ENCODE data around the gene NT5DC3.

Gene NT5DC3

DNA sequence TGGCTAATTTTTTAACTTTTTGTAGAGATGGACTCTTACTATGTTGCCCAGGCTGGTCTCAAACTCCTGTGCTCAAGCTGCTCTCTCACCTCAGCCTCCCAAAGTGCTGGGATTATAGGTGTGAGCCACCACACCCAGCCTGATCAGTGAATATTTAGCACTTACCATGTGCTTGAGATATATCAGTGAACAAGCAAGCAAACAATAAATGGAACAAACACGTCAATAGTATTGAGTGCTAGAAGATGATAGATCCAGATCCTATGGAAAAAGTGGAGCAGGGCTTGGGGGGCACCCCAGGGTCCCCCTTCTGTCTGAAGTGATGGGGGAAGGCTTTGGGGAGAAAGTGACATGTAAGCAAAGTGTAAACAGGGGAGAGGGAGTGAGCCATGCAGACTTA, 83.8 kb downstream of the NT5DC3 start:
- TF ChIP-seq GATA2 (IDR thresholded peaks at IDR 0.05; ENCODE audit: low read depth, low read length) (no peak), GATA3 (IDR thresholded peaks at IDR 0.05; ENCODE audit: low read depth, low read length) (no peak)

DNA sequence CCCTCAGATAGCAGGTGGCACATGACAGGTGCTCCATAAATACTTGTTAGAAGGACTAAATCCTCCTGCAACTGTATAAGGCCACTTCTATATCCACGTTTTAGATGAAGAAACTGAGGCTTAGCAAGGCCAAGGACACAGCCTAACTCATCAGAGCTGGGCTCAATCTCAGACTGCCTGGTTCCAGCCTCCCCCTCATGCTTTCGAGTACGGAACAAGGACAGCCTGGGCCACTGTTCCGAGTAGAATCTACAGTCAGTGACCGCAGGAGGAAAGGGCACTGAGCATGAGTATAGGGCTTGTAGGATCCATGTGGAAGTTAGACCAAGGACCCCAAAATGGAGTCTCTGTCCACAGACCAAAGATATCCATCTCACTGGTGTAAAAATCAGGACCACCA, 84.6 kb downstream of the NT5DC3 start:
- TF ChIP-seq GATA2 (IDR thresholded peaks at IDR 0.05; ENCODE audit: low read depth, low read length), result no peak
- TF ChIP-seq GATA3 (IDR thresholded peaks at IDR 0.05; ENCODE audit: low read depth, low read length), result no peak

DNA sequence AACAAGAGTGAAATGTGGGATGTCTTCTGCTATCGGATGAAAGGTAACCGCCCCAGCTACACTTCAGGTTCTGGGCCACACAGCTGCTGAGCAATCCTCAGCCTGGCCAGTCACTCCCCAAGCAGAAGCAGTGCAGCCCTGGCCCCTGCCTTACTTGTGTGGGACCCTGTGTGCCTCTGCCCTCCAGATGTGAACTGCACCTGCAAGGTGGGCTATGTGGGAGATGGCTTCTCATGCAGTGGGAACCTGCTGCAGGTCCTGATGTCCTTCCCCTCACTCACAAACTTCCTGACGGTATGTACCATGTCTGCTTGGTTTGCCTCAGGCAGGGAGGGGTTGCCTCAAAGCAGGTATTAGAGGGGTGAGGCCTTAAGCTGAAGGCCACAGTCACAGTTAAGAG, 85.6 kb downstream of the NT5DC3 start:
- TF ChIP-seq GATA3 (IDR thresholded peaks at IDR 0.05; ENCODE audit: low read depth, low read length) (no peak), GATA2 (IDR thresholded peaks at IDR 0.05; ENCODE audit: low read depth, low read length) (no peak)

DNA sequence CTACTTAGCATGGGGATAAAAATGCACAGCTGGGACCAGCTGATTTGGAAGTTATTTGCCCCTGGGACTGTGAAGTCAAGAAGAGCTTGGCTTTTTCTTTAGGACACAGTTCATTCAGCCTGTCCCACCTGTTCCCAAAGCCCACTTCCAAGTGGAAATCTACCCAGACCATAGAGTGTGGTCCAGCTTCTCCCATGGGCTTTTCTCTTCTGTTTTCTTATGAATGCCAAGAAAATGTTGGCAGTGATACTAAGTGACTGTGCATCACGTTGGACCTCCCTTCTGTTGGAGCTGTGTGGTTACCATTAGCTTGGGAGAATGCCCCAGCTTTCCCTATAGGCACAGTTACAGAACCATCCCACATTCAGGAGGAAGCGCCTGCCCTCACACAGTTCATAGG, 89.4 kb downstream of the NT5DC3 start:
- TF ChIP-seq GATA2 (IDR thresholded peaks at IDR 0.05; ENCODE audit: low read depth, low read length) (no peak), GATA3 (IDR thresholded peaks at IDR 0.05; ENCODE audit: low read depth, low read length) (no peak)

DNA sequence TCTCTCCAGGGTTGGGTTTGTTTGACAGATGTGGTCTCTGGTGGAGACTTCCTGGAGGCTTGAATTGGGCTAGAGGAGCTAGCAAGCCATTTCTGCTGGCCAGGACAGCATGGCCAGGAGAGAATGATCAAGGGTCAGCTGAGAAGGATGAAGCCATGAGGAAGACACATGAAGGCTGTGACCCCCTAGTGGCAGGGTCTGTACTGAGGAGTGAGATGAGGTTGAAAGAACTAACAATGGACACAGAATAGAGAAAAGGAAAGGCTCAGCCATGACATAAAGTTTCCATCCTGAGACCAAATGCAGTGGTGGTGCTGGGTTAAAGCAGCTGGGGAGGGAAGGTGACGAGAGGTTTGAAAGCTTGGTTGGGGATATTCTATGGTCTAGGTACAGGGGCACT, 89.9 kb downstream of the NT5DC3 start:
- TF ChIP-seq GATA3 (IDR thresholded peaks at IDR 0.05; ENCODE audit: low read depth, low read length) (no peak), GATA2 (IDR thresholded peaks at IDR 0.05; ENCODE audit: low read depth, low read length) (no peak)

DNA sequence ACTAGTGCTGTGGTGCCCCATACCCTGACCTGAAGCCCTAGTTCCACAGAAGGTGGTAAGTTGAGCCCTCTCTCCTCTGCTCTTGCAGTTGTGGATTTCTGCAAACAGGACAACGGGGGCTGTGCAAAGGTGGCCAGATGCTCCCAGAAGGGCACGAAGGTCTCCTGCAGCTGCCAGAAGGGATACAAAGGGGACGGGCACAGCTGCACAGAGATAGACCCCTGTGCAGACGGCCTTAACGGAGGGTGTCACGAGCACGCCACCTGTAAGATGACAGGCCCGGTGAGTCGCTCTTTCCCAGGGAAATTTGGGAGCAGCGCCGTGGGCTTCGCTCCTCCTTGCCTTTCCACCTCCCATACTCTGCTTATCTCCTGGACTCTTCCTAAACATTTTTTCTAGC, 92.2 kb downstream of the NT5DC3 start:
- TF ChIP-seq GATA2 (IDR thresholded peaks at IDR 0.05; ENCODE audit: low read depth, low read length) (no peak), GATA3 (IDR thresholded peaks at IDR 0.05; ENCODE audit: low read depth, low read length) (no peak)

DNA sequence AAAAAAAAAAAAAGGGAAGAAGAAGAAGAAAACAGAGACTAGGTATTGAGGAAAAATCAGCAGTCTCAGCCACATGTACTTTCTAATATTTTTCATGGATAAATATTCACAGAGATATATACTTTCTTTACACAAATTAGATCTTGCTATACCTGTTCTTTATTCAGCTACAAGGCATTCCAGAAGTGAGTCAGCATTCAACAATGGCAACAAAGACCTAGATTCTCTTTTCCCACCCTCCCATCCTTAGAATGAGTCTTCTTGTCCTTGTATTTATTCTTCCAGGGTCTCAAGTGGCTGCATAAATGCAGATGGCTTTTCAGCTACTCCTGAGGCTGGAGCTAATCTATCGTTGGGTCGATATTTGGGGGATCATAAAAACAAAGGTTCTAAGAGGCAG, 93.0 kb downstream of the NT5DC3 start:
- no peak for TF ChIP-seq GATA2 (IDR thresholded peaks at IDR 0.05; ENCODE audit: low read depth, low read length)
- no peak for TF ChIP-seq GATA3 (IDR thresholded peaks at IDR 0.05; ENCODE audit: low read depth, low read length)

DNA sequence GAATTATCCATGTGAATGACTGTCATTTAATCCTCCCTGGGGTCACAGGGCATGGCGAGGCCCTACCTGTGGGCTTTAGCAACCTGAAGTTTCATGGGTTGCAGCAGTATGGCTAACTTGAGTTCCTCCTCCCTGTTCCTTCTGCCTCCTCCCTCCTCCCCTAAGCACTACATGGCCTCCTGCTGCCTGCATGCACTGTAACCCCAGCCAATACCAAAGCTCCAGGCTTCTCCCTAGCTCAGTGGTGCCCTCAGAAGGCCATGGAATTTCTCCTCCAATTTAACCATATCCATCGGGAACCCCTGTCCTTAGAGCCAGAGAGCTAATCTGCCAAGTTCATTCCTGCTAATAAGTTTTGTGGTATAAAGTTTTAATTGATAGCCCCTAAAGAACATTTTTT, 95.1 kb downstream of the NT5DC3 start:
- no peak for TF ChIP-seq GATA2 (IDR thresholded peaks at IDR 0.05; ENCODE audit: low read depth, low read length)
- TF ChIP-seq GATA3 (IDR thresholded peaks at IDR 0.05; ENCODE audit: low read depth, low read length), result no peak

DNA sequence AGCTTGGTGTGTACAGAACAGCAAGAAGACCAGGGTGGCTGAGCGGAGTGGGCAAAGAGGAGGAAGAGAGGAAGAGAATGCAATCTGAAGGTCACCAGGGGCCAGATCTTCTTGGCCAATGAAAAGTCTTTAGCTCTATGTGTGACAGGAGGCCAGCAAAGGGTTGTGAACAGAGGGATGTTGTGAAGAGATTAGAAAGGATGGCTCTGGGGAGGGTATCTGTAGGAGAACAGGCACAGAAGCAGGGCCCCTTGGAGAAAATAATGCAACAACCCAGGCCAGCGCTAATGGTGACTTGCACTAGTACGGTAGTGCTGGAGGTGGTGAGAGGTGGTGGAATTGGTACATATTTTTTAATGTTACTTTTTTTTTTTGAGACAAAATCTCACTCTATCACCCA, 97.2 kb downstream of the NT5DC3 start:
- TF ChIP-seq GATA3 (IDR thresholded peaks at IDR 0.05; ENCODE audit: low read depth, low read length) (no peak), GATA2 (IDR thresholded peaks at IDR 0.05; ENCODE audit: low read depth, low read length) (no peak)

DNA sequence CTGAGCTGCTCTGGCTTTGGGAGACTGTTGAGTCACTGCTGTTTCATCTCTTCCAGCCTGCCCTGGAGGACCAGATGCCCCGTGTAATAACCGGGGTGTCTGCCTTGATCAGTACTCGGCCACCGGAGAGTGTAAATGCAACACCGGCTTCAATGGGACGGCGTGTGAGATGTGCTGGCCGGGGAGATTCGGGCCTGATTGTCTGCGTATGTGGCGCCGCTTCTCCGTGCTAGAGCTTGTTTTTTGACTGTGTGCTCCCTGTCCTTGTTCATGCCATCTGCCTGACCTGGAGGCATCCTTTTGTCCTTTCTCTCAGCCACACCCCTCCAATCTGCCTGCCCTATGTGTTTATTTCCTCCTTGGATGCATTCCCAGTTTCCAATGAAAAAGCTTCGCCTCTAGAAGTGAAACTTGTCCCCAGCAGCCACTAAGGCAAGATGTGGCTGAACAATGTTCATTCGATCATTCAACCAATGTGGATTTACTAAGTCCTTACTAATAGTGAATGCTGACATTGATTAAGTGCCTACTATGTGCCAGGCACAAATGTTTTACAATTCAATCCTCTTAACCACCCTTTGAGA, 98.6 kb downstream of the NT5DC3 start:
- no peak for TF ChIP-seq GATA2 (IDR thresholded peaks at IDR 0.05; ENCODE audit: low read depth, low read length)
- TF ChIP-seq GATA3 (IDR thresholded peaks at IDR 0.05; ENCODE audit: low read depth, low read length), result no peak

DNA sequence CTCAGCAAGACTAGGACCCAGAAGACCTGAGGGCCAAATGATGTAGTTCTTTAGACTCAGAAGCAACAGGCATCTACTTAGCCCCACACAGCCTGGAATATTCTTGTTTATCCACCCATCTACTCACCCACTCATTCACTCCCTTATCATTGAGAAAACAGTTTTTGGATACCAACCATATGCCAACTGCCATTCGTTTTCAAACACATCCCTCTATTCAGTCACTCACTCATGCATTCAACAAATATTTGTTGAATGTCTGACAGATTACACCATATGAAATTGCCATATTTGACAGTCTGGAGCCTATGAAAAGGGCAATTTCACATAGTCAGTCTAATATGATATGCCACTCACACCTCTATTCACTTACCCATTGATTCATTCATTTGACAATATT, 103.2 kb downstream of the NT5DC3 start:
- no peak for TF ChIP-seq GATA3 (IDR thresholded peaks at IDR 0.05; ENCODE audit: low read depth, low read length)
- TF ChIP-seq GATA2 (IDR thresholded peaks at IDR 0.05; ENCODE audit: low read depth, low read length), result no peak

DNA sequence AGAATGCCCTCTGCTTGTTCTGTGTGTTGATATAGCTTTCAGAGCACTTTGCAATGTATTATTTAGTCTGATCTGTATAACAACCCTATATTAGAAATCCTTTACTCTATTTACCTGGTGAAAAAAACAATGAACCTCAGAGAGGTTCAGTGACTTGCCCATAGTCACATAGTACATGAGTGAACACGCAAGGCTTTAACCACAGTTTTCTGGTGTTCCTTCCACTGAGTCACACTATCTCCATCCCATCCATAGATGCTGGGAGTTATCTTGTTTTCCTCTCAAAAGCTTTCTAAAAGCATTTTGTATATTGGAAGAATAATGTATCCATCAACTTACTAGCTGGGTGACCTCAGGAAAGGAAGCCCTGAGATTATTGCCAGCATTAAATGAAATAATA, 104.5 kb downstream of the NT5DC3 start:
- no peak for TF ChIP-seq GATA2 (IDR thresholded peaks at IDR 0.05; ENCODE audit: low read depth, low read length)
- TF ChIP-seq GATA3 (IDR thresholded peaks at IDR 0.05; ENCODE audit: low read depth, low read length), result no peak

DNA sequence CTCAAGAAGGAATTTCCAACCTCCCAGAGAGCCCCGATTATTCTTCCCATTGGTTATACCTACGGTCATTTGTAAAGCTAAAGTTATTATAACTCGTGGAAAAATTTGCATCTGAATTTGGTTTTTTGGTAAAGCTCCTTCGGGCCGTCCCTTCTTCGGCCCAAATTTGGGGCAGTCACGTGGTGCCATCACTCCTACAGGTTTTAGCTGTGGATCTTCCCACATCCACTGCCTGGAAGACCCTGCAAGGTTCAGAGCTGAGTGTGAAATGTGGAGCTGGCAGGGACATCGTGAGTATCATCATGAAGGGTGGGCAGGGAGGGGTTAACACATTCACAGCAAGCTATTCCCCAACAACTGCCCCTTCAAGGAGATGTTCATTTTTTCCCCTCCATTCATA, 105.7 kb downstream of the NT5DC3 start:
- TF ChIP-seq GATA2 (IDR thresholded peaks at IDR 0.05; ENCODE audit: low read depth, low read length) (no peak), GATA3 (IDR thresholded peaks at IDR 0.05; ENCODE audit: low read depth, low read length) (no peak)

DNA sequence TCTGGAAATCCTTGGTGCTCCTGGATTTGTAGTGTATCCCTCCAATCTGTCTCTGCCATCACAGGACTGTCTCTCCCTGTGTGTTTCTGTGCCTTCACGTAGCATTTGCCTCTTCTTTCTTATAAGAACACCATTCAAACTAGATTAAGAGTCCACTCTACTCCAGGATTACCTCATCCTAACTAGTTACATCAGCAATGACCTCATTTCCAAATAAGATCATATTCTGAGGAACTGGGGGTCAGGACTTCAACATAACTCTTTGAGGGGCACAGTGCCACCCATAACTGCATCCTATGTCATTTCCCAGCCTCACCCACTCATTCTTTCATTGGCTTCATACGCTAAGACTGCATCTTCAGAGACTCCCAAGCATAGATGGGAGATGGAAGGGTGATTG, 106.2 kb downstream of the NT5DC3 start:
- TF ChIP-seq GATA2 (IDR thresholded peaks at IDR 0.05; ENCODE audit: low read depth, low read length) (no peak), GATA3 (IDR thresholded peaks at IDR 0.05; ENCODE audit: low read depth, low read length) (no peak)

DNA sequence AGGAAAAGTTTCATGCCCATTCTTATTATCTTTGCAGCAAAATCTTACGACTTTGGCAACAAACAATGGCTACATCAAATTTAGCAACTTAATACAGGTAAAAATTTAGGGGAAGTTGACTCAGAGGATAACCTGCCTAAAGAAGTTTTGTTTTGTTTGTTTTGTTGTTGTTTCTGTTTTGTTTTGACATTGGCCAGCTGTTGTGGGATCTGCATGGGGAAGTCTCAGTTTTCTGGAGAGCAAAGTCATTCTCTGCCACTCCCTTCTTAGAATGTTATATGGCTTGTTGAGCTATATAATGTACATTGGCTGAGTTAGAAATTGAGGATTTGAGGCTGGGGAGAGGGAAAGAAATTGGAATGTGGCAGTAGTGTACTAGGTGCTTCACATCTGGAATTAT, 109.5 kb downstream of the NT5DC3 start:
- no peak for TF ChIP-seq GATA2 (IDR thresholded peaks at IDR 0.05; ENCODE audit: low read depth, low read length)
- no peak for TF ChIP-seq GATA3 (IDR thresholded peaks at IDR 0.05; ENCODE audit: low read depth, low read length)

DNA sequence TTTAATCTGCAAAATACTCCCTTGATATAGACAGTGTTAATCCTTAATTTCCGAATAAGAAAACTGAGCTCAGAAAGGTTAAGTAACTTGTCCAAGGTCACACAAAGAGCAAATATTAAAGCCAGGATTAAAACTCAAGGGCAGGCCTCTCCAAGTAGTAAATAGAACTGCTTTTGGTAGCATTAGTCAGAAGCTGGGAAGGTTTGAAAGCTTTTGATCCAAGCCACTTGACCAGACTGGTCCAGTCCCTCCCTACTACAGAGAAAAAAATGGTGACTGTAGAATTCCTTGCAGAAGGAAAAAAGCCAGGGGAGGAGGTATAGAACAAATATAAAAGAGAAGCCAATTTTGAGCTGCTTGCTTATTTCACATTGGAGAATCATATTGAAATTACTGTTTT, 111.5 kb downstream of the NT5DC3 start:
- TF ChIP-seq GATA3 (IDR thresholded peaks at IDR 0.05; ENCODE audit: low read depth, low read length), result no peak
- TF ChIP-seq GATA2 (IDR thresholded peaks at IDR 0.05; ENCODE audit: low read depth, low read length), result no peak
